GM21515 (cell line): ENCODE data around the gene XCL2.
"Not testable (repeated sequence)": the region's sequence is repeated elsewhere in the genome, so short reads cannot be mapped to it uniquely, and the experiment has no call there.

Experiments used
- ATAC-seq: cut with Tn5 transposase; IDR thresholded peaks from one replicate; pipeline ENCODE4 v1.9.1; 2021; ENCODE audit not compliant: unreplicated experiment

Gene XCL2

DNA sequence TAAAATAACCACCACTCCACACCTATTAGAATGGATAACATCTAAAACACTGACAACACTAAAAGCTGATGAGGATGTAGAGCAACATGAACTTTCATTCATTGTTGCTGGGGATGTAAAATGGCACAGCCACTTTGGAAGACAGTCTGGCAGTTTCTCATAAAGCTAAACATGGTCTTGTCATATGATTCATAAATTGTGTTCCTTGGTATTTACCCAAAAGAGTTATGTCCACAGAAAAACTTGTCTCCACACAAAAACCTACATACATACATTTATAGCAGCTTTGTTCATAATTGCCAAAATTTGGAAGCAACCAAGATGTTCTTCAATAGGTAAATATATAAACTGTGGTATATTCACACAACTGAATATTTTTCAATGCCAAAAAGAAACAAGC is 16.6 kb upstream of the XCL2 start:
- no peak for ATAC-seq

DNA sequence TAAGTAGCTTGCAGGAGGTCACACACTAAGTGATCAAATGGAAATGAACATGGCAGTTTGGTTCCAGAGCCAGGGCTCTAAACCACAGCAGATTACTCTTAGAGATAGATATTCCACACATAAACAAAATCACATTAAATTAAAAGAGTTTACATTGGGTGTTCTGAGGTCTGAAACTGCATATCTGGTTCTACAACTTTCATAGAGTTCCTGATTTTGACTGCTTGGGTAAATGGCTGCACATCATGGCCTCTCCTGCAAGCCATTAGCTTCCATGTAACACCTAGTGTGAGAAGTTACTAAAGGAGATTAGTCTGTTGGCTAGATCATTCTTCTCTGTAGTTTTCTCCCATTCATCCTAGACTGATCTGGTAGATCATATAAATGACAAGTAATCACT is 12.8 kb upstream of the XCL2 start:
- ATAC-seq = no peak

DNA sequence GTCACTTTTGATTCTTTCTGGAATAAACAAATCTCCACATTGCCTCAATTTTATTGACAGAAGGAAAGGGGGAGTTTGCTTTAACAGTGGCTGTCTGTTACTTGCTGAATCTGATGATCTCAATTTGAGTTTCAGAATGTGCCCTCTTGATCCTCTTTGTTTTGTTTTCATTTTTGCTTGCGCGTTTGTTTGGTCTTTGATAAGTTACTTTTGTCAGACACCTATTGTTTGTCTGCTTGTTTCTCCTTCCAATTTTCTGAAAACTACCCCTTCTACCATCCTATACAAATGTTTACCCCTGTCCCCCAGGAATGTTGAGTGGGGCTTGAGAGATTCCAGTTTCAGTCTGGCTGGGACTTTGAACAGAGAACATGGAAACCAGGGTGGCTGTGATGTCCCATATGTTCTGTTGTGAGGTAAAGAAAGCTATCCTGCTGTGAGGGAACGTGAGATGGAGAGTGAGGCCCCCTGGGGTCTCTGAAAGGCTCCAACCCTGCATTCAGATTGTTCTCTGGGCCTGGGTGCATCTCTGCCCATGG is 11.8 kb upstream of the XCL2 start:
- no peak for ATAC-seq

DNA sequence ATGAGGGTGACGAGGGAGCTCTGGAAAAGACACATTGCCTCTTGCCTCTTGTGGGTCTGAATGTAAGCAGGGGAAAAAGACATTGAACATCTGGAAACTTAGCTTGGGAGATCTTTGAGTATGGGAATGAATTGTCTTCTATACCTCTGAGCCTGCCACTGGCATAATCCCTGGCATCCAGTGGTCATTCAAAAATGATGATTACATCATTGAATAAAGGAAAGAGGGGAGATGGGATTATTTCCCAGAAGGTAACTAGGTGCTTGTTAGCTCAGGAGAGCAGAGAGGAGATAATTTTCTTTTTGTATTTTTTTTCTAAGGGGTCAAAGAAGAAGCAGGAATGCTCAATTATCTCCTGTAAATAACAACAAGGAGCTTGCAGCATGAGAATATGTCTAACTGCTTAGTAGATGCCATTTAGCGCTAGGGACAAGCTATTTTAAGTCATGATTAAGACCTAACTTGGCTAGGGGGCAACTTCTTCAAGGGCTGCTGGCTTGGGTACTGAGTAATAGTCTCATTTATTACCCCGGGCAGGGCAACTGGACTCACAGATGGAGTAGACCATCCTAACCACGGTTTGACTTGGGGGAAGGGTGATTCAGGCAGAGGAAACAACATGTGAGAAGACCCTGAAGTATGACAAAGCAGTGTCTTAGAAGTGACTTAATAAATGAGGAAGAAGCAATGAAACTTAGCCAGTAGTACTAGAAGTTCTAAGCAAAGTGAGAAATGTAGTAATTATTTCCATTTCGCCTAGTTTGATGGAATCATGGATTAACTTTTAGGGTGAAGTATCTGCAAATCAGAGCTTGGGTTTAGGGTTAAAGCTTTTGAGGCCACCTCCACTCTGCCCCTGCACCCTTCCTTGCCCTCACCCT is 11.0 kb upstream of the XCL2 start:
- no peak for ATAC-seq

DNA sequence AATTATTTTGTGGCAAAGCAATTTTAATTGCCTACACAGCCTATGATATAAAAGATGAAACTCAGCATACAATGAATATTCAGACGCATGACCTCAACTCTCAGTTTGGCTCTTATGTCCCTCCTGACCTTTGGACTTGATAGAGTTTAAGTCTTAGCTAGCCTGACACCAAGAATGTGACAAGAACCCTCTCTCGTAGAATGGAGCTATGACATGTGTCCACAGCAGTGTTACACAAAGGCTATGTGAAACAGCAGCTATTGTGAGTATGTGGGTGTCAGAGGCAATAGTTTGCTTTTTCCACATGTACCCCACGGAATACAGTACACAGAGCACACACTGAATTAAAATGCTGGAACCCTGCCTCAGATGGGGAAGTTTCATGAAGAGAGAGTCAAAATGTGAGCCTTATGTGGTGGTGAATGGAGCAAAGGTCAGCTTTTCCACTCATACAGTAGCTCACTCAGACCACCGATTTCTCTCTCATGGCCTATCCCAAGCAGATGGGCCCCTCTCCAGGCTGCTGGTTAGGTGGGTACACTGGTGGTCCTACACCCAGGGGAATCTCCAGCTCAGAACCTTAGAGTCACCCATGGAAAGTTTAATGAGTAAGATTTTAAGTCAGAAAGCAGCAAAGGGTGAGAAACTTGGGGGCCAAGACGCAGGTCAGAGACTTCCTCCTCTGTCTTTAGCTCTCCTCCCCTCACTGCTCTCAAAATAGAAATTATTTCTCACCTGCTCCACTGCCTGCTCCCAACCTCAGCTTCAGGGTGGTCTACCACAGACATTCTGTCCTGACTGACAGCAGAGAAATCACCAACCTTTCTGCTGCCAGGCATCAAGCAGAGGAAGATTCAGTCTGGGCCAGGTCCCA is 10.1 kb upstream of the XCL2 start:
- ATAC-seq = no peak

DNA sequence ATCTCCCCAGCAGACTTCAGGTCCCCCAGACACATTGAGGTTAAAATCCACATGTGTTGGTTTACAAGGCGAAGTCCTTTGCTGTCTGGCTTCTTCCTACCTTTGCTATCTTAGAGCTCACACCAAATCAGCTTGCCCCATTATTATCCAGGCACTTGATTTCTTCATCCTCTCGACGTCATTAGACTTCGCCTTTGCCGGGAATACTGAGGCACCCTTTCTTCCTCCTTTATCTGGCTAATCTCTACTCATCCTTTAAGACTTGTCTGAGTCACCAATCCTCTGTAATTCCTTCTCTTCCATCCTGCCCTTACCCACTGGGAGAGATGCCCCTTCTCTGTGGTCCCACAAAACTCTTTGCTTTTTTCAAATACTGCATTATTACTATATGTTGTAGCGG is 9.2 kb upstream of the XCL2 start:
- no peak for ATAC-seq

DNA sequence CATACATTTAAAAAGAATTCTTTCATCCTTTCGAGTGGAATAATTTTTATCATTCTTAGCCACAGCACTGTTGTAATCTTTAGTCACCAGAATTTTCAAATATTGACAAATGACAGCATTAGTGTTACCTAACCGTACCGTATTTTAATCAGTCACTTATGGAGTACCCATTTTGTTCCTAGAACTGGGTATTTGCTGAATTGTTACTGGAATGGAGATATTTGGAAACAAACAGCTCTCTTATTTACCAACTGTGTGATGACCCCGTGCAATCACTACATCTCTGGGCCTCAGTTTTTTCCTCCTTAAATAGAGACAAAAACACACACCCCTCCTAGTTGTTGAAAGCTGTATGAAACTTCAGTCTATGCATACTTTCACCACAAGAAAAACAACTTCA is 7.9 kb upstream of the XCL2 start:
- ATAC-seq = no peak

DNA sequence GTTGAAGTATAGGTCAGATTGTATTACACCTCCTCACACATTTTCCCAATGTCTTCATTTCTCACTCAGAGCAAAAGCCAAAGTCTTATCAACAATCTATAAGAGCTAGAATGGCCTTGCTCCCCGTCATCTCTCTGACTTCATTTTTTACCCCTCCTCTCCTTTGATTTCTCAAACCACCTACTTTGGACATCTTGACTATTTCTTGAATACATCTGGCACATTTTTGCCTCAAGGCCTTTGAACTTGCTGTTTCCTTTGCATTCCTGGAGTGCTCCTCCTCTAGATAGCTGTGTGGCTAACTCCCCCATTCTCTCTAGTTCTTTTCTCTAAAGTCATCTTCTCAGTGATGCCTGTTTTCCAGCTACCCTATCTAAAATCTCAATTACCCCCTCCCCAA is 7.2 kb upstream of the XCL2 start:
- no peak for ATAC-seq

DNA sequence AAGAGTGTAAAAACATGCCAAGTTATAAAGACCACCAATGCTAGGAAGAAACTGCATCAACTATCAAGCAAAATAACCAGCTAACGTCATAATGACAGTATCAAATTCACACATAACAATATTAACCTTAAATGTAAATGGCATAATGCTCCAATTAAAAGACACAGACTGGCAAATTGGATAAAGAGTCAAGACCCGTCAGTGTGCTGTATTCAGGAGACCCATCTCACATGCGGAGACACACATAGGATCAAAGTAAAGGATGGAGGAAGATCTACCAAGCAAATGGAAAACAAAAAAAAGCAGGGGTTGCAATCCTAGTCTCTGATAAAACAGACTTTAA is 2.7 kb upstream of the XCL2 start:
- ATAC-seq = not testable (repeated sequence)

DNA sequence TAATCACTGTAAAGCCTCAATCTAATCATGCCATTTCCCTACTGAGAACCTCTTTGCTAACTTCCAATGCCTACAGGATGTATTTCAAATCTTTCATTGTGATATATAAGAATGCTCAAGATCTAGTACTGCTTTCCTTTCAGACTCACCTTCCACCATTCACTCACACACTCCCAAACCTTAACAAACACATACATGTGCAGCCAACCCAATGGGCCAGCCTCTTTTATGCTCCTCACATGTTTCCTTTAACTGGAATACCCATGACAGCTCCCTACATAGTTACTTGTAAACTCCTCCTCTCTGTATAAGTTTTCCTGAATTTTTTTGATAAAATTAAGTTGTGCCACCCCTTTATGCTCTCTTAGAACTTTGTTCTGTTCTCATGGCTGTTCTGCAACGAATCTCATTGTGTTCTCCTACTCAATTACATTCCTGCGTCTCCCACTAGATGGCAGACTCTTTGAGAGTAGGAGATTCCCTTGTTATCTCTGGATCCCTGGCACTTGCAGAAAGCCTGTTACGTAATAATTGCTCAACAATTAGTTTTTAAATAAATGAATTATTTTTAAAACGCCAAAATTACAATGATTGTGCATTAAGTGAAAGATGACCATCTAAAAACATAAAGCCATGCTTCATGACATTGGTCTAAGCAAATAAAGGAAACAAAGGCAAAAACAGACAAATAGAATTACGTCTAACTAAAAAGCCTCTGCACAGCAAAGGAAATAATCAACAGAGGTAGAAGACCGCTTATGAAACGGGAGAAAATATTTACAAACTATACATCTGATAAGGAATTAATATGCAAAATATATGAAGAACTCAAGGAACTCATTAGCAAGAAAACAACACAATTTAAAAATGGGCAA is 2.1 kb upstream of the XCL2 start:
- ATAC-seq = not testable (repeated sequence)

DNA sequence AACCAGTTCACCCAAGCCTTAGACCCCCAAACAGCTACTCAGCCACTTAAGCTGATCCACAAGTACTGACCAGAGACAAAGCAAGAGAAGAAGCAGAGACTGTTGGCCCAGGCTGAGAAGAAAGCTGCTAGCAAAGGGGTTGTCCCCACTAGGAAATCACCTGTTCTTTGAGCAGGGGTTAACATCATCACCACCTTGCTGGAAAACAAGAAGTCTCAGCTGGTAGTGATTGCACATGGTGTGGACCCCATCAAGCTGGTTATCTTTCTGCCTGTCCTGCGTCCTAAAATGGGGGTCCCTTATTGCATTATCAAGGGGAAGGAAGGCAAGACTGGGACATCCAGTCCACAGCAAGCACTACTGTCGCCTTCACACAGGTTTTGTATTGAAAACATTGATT is 819 bp downstream of the XCL2 start:
- not testable (repeated sequence) for ATAC-seq

DNA sequence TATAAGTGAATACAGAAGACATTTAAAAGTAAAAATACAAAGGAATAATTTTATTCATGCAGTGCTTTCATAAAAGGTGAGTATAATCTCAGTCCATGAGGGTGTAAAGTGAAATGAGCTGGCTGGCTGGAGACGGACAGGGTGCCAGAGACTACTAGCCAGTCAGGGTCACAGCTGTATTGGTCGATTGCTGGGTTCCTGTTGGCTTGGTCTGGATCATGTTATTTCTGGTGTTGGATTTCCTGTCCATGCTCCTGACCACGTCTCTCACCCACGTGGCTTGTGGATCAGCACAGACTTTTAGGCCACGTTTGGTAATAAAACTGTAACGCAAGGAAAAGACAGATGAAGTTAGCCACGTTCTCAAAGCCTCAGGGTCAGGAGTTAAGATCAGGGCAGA is 3.0 kb downstream of the XCL2 start:
- not testable (repeated sequence) for ATAC-seq

DNA sequence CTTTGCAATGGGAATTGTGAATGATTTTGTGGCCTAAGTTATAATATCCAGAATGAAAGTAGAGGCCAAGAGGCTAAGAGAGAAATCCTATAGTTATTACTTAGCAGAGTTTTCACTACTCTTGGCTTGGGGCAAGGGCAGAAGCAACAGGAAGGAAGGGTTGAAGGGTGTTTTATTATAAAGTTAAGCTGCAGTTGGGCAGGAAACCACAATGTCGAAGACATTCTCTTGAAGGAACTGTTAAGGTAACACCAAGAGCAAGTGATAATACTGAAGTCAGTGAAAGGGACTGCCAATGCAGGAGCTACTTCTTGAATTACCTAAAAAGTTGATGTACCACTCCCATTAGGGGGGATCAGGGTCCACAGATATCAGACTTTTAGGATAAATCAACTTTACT is 8.3 kb downstream of the XCL2 start:
- ATAC-seq = peak; percentile 51

DNA sequence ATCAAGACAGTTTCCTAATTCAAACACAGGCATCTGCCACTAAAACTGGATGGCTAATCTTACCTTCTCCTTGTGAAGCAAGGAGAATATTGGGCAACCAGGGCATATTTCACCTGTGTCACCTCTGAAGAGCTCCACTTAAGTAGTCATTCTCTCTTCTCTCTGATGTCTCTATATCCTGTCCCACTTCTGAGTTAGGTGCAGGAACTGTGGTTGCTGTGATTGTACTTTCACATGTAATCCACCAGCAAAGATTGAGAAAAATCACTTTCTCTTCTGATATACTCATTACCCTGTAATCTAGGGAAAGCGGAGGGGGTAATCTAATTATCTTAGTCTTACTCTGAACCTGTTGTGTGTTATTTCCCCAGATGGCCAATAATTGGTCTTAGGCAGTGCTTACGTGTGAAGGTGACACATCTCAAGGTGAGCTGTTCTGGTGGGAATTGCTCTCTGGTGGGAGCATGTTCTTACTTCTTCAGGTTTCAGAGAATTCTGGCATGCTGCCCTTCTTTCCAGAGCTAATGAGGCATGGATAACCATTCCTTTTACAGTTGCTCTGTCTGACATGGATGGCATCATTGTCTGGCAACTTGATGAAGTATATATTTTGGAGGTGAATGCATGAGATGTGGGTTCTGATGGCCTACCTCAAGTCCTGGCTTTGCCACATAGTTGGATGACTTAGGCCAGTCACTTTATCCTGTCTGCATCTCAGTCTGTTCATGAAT is 12.0 kb downstream of the XCL2 start:
- no peak for ATAC-seq

DNA sequence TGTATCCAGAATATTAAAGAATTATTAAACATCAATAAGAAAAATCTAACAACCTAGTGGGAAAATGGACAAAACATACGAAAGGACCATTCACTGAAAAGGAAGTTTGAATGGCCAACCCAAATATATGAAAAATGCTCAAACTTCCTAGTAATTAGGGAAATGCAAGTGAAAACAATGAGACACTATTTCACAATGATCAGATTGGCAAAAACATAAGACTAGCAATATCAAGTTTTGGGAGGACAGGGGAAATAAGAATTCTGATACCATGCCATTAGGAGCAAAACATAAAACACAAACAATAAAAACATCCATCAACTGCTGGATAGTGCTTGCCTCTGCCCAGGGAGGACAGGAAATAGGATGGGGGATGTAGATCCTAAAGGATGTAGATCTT is 14.3 kb downstream of the XCL2 start:
- ATAC-seq = no peak

DNA sequence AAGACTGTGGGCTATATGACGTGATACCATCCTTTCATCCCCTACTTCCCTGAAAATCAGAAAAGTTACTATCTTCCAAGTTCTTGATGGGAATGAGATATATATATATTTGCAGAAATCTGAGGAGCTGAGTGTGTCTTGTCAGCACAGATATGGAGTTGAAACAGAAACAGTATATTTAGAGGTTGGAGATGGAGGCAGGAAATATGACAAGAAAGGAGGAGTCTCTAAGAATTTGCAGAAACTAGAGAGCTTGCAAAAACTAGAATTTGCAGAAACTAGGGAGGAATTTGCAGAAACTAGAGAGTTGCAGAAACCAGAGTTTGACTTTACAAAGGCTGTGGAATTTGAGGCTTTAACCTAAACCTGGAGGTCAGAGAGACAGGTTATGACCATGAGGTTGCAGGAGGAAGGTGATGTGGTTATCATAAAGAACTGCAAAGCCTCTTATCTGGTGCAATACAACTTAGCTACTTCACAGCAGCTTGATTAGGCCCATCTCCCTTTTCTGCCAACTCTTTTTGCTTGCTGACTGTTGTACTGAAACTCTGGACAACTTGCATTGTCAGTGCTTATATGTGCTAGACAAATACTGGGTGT is 22.3 kb downstream of the XCL2 start:
- no peak for ATAC-seq

DNA sequence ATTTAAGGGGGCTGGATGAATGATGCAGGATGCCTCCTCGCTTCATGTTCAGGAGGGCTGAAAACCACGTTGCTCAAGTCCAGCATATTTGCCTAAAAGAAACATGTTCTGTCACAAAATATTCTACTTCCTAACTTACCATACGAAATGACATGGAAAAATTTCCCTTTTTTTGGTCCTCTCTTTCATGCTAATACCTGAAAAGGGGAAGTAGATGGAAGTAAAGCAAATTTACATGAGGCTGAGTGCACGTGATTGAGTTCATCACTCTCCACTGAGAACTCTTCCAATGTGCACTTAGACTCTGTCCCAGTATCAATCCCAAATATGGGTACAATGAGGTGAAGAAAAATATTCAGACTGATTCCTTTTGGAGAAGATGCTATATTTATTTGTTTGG is 23.0 kb downstream of the XCL2 start:
- ATAC-seq = no peak

DNA sequence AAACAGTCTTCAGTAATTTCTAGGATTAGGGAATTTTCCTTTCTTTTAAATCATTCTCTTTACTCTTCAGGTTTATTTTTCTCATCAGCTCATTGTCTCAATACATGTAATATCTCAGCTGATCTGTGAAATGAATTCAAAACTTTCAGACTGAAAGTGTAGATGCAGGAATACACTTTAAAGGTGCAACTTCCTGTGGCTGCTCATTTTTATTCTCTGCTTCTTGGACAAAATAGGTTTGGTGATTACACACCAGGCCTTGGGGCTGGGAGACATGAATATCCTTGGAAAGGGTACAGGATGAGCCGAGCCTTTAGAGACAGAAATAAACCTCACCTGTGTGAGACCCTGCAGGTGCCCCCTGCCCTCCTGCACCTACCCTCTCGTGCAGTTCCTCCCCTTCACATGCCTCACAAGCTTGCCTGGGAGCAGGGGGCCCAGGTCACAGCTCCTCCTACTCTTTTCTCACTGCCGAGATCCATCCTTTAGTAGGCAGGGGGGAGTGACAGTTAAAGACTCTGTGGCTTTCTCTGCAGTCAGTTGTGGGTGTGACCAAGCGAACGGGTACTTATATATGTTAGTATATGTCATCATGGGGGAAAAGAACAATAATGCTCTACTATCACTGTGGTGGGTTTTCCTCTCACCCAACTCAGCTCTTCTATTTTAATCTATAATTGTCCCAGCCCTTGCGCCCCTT is 23.6 kb downstream of the XCL2 start:
- ATAC-seq = no peak

DNA sequence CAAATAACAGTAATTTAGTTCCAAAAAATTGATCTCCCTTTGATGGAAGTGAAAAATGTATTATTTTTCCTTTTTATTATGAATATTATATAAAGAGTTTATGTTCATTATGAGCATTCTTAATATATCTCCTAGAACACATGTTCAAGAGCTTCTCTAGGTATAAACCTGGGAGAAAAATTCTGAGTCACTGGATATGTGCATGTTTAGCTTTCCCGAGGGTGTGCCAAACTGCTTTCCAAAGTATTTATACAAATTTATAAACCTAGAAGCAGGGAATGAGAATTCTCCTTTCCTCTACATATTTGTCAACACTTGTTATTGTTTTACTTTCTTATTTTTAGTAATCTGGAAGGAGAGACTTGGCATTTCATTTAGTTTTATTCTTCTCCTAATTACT is 25.0 kb downstream of the XCL2 start:
- no peak for ATAC-seq
